Parathyroid adenoma (tissue), 2 donors: Measurements from ENCODE around the gene NFATC2.

ENCODE experiments used
- H2AFZ ChIP-seq: fragments of 300-600 bp; sonication (generic); one replicate; pipeline ENCODE4 v1.7.0; 2017; ENCODE audit warnings: antibody characterized with exemption, mild to moderate bottlenecking
- H3K27ac ChIP-seq: fragments of 300-600 bp; sonication (generic); one replicate; pipeline ENCODE4 v1.7.0; 2017
- H3K27me3 ChIP-seq: fragments of 300-600 bp; sonication (generic); one replicate; pipeline ENCODE4 v1.7.0; 2017; ENCODE audit warnings: low read length; ENCODE audit not compliant: control insufficient read depth, insufficient read depth
- H3K36me3 ChIP-seq: fragments of 300-600 bp; sonication (generic); one replicate; pipeline ENCODE4 v1.7.0; 2017; ENCODE audit warnings: low read length; ENCODE audit not compliant: control insufficient read depth, insufficient read depth
- H3K4me1 ChIP-seq: fragments of 300-600 bp; sonication (generic); one replicate; pipeline ENCODE4 v1.7.0; 2017; ENCODE audit warnings: control low read depth
- H3K4me2 ChIP-seq: fragments of 300-600 bp; sonication (generic); one replicate; pipeline ENCODE4 v1.7.0; 2017; ENCODE audit warnings: low read length
- H3K4me3 ChIP-seq: fragments of 300-600 bp; sonication (generic); one replicate; pipeline ENCODE4 v1.7.0; 2017; ENCODE audit warnings: low read depth, low read length
- H3K79me2 ChIP-seq: fragments of 300-600 bp; sonication (generic); one replicate; pipeline ENCODE4 v1.7.0; 2017; ENCODE audit warnings: control low read depth
- H3K9ac ChIP-seq: fragments of 300-600 bp; sonication (generic); one replicate; pipeline ENCODE4 v1.7.0; 2017; ENCODE audit warnings: mild to moderate bottlenecking
- H3K9me3 ChIP-seq: fragments of 300-600 bp; sonication (generic); one replicate; pipeline ENCODE4 v1.7.0; 2017; ENCODE audit warnings: low read length; ENCODE audit not compliant: control insufficient read depth
- CTCF ChIP-seq: fragments of 300-600 bp; sonication (generic); IDR thresholded peaks from one replicate; pipeline ENCODE4 v1.7.0; 2017; ENCODE audit warnings: antibody characterized with exemption, mild to moderate bottlenecking
- donor health status: primary hyperparathyroidism.

Gene NFATC2

GRCh38 chr20:51514249-51514648 lies 28.3 kb downstream of the NFATC2 start:
- H3K27me3 ChIP-seq = no peaks in the 10 kb centered on the region
- no peak overlapping the region for H3K27ac ChIP-seq
- H3K9me3 ChIP-seq = no peaks in the 10 kb centered on the region
- H3K36me3 ChIP-seq = no peaks in the 10 kb centered on the region
- H3K4me3 ChIP-seq = no peak overlapping the region
- no peak for TF ChIP-seq CTCF
- no peaks in the 10 kb centered on the region for H3K79me2 ChIP-seq
- H3K4me1 ChIP-seq = peaks cover 9% of the 10 kb centered on the region
- H3K9ac ChIP-seq = no peak overlapping the region
- H3K4me2 ChIP-seq = no peak overlapping the region
- no peak overlapping the region for H2AFZ ChIP-seq

GRCh38 chr20:51513545-51513944 lies 29.0 kb downstream of the NFATC2 start:
- Histone ChIP-seq H3K4me1 (peaks cover 9% of the 10 kb centered on the region), H3K36me3 (no peaks in the 10 kb centered on the region), H3K4me3 (no peak overlapping the region), H3K79me2 (no peaks in the 10 kb centered on the region), H3K9me3 (no peaks in the 10 kb centered on the region), H3K27ac (no peak overlapping the region), H3K9ac (no peak overlapping the region), H3K27me3 (no peaks in the 10 kb centered on the region), H2AFZ (no peak overlapping the region), H3K4me2 (no peak overlapping the region)
- no peak for TF ChIP-seq CTCF

GRCh38 chr20:51512645-51513044 lies 29.9 kb downstream of the NFATC2 start:
- Histone ChIP-seq H3K4me1 (peaks cover 9% of the 10 kb centered on the region), H3K27me3 (no peaks in the 10 kb centered on the region), H3K79me2 (no peaks in the 10 kb centered on the region), H3K9me3 (no peaks in the 10 kb centered on the region), H3K4me2 (peak overlapping the region; percentile 5), H3K4me3 (no peak overlapping the region), H3K27ac (no peak overlapping the region), H3K9ac (no peak overlapping the region), H2AFZ (no peak overlapping the region), H3K36me3 (no peaks in the 10 kb centered on the region)
- TF ChIP-seq CTCF = no peak

- no peak overlapping the region for H2AFZ ChIP-seq
- no peaks in the 10 kb centered on the region for H3K36me3 ChIP-seq
- no peaks in the 10 kb centered on the region for H3K9me3 ChIP-seq
- H3K9ac ChIP-seq = no peak overlapping the region
- H3K4me3 ChIP-seq = no peak overlapping the region
- no peak overlapping the region for H3K27ac ChIP-seq
- H3K79me2 ChIP-seq = no peaks in the 10 kb centered on the region
- TF ChIP-seq CTCF = no peak
- peaks cover 9% of the 10 kb centered on the region for H3K4me1 ChIP-seq
- H3K27me3 ChIP-seq = no peaks in the 10 kb centered on the region
- peak overlapping the region; percentile 5 for H3K4me2 ChIP-seq
Measured at GRCh38 chr20:51511861-51512619, 30.5 kb downstream of the NFATC2 start.
